ENCODE results near the gene ARHGEF38.

Gene ARHGEF38

DNA sequence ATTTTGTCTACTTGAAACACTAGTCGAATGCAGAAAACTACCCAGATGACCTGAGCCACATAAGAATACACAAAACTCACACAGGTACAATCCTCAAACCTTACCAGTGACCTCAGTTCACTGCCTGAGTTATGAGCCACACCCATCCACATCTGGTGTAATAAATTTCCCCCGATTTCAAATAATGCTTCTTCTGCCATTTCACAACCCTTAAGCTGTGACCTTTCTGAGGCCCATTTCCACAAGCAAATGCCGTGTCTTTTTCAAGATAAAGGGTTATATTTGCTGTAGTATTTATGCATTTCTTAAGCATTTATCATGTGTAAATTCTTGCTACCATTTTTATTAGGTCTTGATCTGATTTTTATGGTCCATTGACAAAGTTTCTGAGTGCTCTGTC lies 1.8 kb upstream of the ARHGEF38 start:
- no peak for DNase-seq (ENCODE audit: low spot score)
- in situ Hi-C loops (cut with MboI; ENCODE audit: low sequenced_read_pairs, unreplicated experiment), result no loop called here
- TF ChIP-seq, protein P1, sequence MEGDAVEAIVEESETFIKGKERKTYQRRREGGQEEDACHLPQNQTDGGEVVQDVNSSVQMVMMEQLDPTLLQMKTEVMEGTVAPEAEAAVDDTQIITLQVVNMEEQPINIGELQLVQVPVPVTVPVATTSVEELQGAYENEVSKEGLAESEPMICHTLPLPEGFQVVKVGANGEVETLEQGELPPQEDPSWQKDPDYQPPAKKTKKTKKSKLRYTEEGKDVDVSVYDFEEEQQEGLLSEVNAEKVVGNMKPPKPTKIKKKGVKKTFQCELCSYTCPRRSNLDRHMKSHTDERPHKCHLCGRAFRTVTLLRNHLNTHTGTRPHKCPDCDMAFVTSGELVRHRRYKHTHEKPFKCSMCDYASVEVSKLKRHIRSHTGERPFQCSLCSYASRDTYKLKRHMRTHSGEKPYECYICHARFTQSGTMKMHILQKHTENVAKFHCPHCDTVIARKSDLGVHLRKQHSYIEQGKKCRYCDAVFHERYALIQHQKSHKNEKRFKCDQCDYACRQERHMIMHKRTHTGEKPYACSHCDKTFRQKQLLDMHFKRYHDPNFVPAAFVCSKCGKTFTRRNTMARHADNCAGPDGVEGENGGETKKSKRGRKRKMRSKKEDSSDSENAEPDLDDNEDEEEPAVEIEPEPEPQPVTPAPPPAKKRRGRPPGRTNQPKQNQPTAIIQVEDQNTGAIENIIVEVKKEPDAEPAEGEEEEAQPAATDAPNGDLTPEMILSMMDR (IDR thresholded peaks at IDR 0.05; ENCODE audit: borderline replicate concordance, control extremely low read depth, extremely low read depth, insufficient read depth, missing control alignments), result no peak

DNA sequence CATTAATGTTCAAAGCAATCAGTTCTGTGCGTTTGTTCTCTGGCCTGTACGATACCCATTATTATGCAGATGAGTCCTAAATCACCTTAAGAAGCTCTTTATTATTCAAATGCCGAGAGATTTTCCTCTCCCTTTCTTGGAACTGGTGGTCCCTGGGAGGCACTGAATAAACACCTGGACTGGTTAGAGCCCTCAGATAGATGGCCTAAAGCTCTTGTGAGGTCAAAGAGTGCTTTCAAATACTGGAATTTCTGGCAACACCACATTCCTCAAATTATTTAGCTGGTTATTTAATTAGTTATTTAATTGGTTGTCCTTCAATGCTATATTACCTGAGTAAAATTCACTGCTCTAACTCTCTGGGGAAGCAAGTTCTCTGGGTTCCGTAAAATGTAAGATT lies 3.0 kb downstream of the ARHGEF38 start:
- in situ Hi-C loops (cut with MboI; ENCODE audit: low sequenced_read_pairs, unreplicated experiment), result no loop called here
- TF ChIP-seq, protein P1 (IDR thresholded peaks at IDR 0.05; ENCODE audit: borderline replicate concordance, control extremely low read depth, extremely low read depth, insufficient read depth, missing control alignments), result no peak
- DNase-seq (ENCODE audit: low spot score), result no peak

DNA sequence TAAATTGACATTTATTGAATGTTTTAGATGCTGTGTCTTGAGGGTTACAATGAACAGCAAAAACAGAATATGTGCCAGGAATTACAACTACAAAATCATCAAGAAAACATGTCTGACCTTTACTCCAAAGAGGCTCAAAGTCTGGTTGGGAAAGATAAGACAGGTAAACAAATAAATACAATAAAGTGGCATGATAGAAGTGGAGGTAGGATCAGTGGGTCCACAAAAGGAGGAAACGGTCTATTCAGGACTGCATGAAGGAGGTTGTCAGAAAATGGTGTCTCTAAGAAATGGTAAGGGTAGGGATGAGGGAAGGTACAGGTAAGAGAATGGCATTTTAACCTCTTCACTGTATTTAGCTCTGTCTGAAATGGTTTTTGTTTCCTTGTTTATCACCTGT lies 3.8 kb downstream of the ARHGEF38 start:
- in situ Hi-C loops (cut with MboI; ENCODE audit: low sequenced_read_pairs, unreplicated experiment), result no loop called here
- TF ChIP-seq, protein P1 (IDR thresholded peaks at IDR 0.05; ENCODE audit: borderline replicate concordance, control extremely low read depth, extremely low read depth, insufficient read depth, missing control alignments), result no peak
- no peak for DNase-seq (ENCODE audit: low spot score)

DNA sequence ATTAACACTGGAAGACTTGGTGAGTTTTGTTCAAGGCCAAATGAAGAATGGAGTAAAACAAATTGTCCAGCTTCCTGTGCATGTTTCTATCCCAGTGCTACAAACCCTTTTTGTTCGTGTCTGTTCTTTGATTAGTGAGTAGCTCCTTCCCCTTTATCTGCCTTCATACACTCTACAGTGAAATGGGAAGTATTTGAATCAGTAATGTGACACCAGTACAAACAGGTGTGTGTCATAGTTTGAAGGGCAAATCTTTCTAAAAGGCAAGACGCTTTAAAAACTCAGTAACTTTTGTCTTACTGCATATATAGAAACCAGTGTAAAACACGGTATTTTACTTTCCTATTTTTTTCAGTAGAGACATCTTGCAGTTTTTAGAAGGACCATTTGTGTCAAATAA lies 5.9 kb downstream of the ARHGEF38 start:
- in situ Hi-C loops (cut with MboI; ENCODE audit: low sequenced_read_pairs, unreplicated experiment), result no loop called here
- TF ChIP-seq, protein P1 (IDR thresholded peaks at IDR 0.05; ENCODE audit: borderline replicate concordance, control extremely low read depth, extremely low read depth, insufficient read depth, missing control alignments), result no peak
- no peak for DNase-seq (ENCODE audit: low spot score)

DNA sequence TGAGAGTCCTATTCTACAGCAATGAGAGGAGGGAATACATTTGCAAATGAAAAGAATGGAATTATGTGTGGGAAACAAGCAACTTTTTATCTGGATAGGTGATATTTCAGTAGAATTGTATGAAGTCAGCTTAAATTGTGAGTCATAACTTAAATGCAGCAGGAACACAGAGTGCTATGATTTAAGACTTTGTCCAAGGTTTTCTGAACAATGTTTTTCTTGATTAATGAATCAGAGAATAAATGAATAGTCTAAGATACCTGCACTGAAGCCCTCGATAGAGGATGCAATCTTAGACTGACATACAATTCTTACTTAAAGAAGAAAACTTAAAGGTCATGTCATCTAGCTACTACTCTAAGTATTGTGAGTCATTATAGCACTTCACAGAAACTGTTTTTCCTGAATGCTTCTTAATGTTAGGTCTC lies 8.0 kb downstream of the ARHGEF38 start:
- in situ Hi-C loops (cut with MboI; ENCODE audit: low sequenced_read_pairs, unreplicated experiment), result no loop called here
- TF ChIP-seq, protein P1 (IDR thresholded peaks at IDR 0.05; ENCODE audit: borderline replicate concordance, control extremely low read depth, extremely low read depth, insufficient read depth, missing control alignments), result no peak

DNA sequence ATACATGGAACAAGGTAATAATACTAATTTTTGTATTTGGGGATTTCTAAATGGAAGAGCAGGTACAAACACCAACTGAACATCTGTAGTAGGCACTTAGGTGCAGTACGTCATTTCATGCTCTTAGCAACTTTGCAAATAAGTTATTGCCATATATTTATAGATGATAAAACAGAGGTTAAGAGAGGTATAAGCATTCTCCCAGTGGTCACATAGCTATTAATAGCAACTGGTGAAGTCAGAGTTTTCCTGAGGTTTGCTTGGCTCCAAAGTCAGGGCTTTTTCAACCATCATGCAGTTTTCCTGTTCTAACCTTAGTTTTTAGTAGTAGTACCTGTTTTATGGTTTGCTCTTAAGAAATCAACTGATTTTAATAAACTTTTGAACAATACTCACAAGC lies 10.9 kb downstream of the ARHGEF38 start:
- TF ChIP-seq, protein P1 (IDR thresholded peaks at IDR 0.05; ENCODE audit: borderline replicate concordance, control extremely low read depth, extremely low read depth, insufficient read depth, missing control alignments), result no peak

More for the DNA sequence above, 8.0 kb downstream of the ARHGEF38 start:
- DNase-seq (ENCODE audit: low spot score), result no peak

DNA sequence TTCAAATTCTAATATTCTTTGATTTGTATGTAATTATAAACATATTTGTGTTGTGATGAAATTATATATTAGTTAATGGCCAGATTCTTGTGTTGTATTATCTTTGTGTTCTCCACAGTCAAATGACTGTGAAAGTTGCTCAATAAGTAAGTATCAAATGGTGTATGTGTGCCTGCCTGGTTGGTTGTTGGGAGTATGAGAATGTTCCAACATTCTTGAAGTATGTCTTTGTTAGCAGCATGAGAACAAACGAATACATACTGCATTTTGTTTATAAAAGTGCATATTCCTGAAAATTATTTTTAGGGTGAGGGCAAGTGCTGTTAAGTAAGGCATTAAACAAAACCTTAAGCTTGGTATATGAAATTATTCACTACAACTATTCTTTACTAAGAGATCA lies 16.2 kb downstream of the ARHGEF38 start:
- in situ Hi-C loops (cut with MboI; ENCODE audit: low sequenced_read_pairs, unreplicated experiment), result no loop called here
- no peak for DNase-seq (ENCODE audit: low spot score)
- TF ChIP-seq, protein P1 (IDR thresholded peaks at IDR 0.05; ENCODE audit: borderline replicate concordance, control extremely low read depth, extremely low read depth, insufficient read depth, missing control alignments), result no peak

More for the DNA sequence above, 10.9 kb downstream of the ARHGEF38 start:
- in situ Hi-C loops (cut with MboI; ENCODE audit: low sequenced_read_pairs, unreplicated experiment), result no loop called here
- no peak for DNase-seq (ENCODE audit: low spot score)
